Caki2 (cell line): ENCODE results near the gene FBH1. TPM values are rescaled to one million over a fixed set of nuclear protein-coding genes. Genes with fewer than 3 reads are reported as not detected.
"Not testable (repeated sequence)": the region's sequence is repeated elsewhere in the genome, so short reads cannot be mapped to it uniquely, and the experiment has no call there.

Experiments
- DNase-seq: peaks from one replicate; pipeline ENCODE4 v3.0.0-alpha.2; 2015; ENCODE audit warnings: low read depth
- in situ Hi-C: cut with HindIII; loops from 2 replicates; pipeline ENCODE4 v1.10.0; 2016; ENCODE audit warnings: low sequenced_read_pairs, low pct_unique_long_range_greater_than_20kb, mixed read lengths
- total RNA-seq: library from RNA; depleted of rRNA; stranded (reverse); fragments of >200 nt; shearing (Covaris generic); gene quantifications from 2 replicates; pipeline ENCODE4 v1.2.3, GENCODE V29; 2014; ENCODE audit warnings: low replicate concordance

FBH1 gene
- total RNA-seq, 1 experiment from 2014 or later = 85.1 TPM

DNA sequence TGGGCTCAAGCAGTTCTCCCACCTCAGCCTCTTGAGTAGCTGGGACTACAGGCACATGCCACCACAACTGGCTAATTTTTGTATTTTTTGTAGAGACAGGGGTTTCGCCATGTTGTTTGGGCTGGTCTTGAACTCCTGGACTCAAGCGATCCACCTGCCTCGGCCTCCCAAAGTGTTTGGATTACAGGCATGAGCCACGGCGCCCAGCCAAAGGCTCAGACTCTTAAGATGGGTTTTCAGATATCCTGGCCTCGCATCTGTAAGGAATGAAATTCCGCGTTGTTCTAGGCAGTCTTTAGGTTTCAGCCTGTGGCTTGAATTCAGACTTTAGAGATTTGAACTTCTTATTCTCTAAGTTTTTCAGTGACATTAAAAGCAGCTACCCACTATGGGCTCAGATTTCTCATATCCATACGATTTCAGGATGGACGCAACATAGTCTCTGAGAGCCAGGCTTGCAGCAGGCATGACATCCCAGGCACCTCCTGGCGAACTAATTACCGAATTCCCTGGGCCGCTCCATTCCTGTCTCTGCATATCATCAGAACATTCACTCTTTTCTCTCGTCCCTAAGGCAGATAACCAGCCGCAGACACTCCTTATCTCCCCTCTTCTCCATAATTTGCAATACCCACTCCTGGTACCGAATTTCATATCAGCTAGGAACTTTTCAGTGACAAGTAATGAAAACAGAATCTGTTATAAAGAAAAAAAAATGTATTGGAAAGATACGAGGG lies 57.6 kb downstream of the FBH1 start:
- in situ Hi-C loops = no loop called here
- DNase-seq = no peak

DNA sequence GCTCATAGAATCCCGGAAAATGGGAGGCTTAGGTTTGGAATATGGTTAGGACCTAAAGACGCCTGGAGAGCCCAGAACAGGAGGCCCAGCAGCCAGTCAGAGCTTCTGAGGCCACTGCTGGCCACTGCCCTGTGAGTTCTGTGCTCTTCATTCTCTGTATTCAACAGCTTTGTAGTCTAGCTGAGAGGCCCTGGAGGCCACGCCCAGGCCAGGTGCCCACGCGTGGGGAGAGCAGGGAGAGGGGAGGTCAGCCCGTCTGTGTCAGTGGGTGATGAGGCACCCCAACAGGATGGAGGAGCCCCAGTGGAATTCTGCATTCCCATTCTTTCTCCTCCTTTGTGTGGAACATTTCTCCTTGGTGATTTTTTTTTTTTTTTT lies 58.2 kb downstream of the FBH1 start:
- in situ Hi-C loops = no loop called here
- DNase-seq = no peak

DNA sequence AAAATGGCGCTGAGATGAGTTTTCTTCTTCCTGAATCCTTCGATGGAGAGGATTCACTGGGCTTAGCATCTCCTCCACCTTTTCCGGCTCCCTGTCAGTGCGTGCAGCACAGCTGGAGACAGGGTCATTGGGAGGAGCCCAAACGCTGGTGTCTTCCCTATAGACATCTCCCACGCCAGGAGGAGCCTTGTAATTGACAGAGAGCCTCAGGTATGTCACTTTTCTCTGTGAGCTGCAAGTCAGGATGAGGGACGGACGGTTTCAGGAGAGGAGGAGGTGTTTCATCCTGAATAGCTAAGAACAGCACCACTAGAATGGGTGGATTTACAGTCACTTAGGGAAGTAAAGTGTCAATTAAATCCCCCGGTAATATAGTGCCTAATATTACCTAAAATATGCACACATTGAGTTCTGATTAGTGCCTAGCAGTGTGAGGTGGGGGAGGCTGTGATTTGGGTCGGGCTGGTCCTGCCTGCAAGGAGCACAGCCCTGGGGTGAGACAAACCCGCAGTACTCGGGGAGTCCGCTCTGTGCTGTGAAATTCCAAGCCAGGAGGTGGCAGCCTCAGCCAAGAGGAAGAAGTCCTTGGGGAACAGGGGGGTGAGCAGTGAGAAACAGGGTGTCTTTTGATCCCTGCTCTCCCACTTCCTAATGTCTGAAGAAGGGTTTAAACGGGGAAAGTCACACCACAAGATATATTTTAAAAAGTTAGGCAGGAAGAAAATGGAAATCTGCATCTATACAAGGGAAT lies 59.1 kb downstream of the FBH1 start:
- no peak for DNase-seq
- in situ Hi-C loops = no loop called here

DNA sequence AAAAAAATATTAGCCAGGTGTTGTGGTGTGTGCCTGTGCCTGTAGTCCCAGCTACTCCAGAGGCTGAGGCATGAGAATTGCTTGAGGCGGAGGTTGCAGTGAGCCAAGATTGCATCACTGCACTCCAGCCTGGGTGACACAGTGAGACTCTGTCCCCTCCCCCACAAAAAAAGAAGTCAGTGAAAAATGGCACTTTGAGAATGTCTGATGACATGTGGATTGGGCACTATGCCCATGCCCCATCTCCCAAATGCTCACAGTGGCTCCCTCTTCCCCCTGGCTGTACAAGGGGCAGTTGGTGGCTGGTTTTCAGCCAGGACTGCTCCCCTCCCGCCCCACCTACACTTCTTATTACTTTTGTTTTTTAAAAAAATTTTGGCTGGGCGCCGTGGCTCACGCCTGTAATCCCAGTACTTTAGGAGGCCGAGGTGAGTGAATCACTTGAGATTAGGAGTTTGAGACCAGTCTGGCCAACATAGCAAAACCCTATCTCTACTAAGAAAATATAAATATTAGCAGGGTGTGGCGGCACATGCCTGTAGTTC lies 61.2 kb downstream of the FBH1 start:
- in situ Hi-C loops = no loop called here
- peak; percentile 28 for DNase-seq

DNA sequence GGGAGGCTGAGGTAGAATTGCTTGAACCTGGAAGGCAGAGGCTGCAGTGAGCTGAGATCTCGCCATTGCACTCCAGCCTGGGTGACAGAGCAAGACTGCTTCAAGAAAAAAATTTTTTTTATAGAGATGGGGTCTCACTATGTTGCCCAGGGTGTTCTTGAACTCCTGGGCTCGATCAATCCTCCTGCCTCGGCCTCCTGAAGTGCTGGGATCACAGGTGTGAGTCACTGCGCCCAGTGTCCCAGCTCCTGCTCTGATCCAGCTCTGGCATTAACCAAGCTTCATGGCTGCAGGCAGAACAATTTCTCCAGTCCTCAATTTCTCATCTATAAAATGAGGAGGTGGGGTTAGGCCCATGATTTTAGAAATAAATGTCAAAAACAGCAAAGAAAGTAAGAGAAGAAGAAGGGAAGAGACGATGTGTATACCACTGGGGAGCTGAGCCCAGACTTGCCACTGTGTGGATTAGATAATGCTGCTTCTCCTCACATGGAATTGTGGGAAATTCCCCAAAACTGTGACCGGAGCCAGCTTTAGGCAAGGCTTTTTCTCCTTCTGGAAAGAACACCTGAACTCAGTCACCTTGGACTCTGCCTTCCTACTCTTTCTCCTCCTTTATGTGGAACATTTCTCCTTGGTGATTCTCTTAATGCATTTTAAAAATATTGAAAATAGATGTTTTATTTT lies 61.8 kb downstream of the FBH1 start:
- DNase-seq = no peak
- in situ Hi-C loops = no loop called here

DNA sequence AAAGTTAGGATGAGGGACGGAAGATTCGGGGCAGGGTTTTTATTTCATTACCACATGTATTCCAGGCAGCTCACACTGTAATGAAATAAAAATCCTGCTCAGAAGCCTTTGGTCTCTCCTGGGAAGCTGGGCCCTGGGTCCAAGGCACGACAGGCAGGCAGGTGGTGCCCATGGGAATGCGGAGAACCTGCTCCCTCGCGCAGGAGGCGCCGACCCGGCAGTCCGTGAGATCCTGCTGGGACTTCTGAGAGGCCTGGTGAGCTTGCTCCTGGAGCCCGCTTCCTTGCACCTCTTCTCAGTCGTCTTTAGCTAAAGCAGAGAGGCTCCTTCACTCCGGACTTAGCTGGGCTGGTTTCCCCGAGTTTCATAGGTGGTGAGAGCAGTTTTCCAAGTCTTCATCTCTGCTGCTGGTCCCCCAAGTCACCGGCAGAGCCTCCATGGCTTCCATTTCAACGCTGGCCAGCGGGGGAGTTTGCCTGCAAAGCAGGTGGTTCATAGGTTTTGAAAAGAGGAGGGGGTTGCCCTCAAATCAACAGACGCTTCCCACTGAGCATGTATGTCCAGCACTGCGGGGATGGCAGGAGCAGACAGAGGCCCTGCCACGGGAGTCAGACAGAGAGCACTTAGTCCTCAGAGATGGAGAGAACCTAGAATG lies 62.8 kb downstream of the FBH1 start:
- in situ Hi-C loops = no loop called here
- no peak for DNase-seq

DNA sequence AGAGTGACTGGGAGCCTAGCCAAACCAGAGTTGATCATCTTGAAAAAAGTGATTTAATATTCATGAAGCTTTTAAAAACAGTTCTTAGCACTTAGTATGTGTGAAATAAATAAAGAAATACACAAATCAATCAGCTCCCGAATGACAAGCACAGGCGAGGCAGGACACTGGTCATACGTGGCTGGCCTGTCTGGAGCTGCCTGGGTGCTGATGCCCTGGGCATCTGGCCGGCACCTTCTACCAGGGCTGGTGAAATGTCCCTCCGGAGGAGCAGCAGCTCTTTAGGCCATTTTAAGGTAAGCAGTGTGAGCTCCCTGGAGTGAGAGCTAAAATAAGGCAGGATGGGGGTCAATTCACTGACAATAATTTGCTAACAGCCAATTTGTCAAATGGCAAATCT lies 63.6 kb downstream of the FBH1 start:
- in situ Hi-C loops = no loop called here
- DNase-seq = no peak

DNA sequence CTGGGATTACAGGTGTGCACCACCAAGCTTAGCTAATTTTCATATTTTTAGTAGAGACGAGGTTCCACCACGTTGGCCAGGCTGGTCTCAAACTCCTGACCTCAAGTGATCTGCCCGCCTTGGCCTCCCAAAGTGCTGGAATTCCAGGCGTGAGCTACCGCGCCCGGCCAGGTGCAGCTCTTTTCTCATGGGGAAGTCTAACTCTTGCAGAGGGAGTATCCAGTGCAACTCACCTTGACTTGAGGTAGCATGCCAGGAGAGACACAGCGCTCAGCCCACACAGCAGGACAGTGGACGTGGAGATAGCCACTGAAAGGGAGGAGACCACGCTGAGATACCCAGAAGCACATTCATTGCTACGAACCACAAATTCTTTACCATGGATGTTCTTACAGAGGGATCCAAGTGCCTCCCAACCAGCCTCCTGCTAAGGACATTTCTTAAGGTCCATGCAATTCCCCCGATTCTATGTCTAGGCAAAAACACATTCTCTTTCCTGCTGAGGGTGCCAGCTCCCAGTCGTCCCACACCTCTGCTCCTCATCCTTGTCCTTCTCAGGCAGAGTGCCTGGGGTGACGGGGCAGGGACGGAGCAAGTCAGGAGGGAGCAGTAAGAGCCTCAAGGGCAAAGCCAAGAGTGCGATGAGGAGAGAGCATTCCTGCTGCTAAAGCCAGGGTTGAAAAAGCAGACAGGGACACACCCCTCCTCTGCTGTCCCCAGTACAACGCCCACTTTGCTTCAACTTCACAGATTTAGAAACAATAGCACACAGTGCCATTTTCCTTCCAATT lies 66.3 kb downstream of the FBH1 start:
- in situ Hi-C loops = no loop called here
- DNase-seq = no peak

DNA sequence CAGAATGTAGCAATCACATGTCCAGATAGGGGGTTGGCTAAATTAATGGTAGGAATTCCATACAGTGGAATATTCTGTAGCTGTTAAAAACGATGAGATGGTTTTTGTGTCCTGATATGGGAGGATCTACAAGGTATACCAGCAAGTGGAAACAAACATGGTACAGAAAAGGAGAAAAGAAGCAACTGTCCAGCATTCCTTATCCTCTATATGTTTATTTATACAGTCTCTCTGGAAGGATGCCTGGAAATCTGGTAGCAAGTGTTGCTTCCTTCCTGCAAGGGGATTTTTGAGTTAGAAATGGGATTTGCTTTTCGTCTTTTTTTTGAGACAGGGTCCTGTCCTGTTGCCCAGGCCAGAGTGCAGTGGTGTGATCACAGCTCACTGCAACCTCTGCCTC lies 68.0 kb downstream of the FBH1 start:
- in situ Hi-C loops = no loop called here
- DNase-seq = no peak

DNA sequence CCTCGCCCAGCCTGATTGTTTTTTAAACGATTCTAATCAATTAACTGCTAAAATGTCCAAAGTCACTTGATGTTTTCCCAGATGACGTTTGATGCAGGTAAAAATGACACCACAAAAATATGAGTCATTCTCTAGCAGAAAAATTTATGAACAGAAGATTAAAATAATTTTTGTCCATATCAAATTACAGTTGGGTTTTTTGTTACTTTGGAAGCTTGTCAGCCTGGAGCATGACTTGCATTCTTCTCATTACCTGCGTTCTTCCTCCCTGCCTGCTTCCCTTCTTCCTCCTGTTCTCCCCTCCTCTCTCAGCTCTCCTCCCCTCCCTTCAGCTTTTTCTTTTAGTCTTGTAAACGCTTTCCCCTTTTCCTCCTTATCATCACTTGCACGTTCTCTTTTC lies 68.6 kb downstream of the FBH1 start:
- in situ Hi-C loops = no loop called here
- no peak for DNase-seq

DNA sequence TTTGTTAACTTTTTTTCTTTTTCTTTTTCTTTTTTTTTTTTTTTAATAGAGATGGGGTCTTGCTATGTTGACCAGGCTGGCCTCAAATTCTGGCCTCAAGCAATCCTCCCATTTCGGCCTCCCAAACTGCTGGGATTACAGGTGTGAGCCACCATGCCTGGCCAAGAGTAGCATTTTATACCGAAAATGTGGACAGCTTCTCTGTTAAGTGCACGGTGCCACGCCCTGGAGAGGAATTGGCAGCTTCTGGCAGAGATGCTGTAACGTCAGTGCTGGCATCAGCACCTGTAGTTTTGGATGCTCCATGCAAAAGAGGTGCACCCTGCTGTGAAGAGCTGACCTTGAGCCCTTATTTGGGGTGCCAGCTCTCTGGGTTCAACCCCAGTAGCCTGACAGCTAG lies 69.1 kb downstream of the FBH1 start:
- no peak for DNase-seq
- in situ Hi-C loops = no loop called here

DNA sequence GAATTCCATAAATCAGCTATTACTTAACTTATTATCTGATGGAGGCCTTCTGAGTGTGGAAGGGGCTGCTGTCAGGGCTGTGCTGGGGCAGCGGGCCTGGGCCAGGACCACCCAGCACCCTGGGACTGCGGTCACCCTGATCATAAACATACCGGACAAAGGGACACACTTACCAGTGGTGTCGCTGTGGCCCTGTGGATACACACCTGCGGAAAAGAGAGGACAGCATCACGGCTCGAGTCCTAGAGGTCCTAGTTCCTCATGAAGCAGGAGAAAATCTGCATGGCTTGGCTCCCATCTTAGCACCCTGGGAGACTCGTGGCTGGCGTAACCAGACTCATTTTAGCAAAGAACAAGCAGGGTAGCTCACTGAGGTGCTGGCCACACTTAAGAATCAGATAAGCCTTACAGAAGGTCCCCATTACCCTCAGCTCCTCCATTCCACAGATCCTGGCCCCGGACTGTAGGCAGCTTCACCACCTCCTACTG lies 69.6 kb downstream of the FBH1 start:
- no peak for DNase-seq
- in situ Hi-C loops = no loop called here

DNA sequence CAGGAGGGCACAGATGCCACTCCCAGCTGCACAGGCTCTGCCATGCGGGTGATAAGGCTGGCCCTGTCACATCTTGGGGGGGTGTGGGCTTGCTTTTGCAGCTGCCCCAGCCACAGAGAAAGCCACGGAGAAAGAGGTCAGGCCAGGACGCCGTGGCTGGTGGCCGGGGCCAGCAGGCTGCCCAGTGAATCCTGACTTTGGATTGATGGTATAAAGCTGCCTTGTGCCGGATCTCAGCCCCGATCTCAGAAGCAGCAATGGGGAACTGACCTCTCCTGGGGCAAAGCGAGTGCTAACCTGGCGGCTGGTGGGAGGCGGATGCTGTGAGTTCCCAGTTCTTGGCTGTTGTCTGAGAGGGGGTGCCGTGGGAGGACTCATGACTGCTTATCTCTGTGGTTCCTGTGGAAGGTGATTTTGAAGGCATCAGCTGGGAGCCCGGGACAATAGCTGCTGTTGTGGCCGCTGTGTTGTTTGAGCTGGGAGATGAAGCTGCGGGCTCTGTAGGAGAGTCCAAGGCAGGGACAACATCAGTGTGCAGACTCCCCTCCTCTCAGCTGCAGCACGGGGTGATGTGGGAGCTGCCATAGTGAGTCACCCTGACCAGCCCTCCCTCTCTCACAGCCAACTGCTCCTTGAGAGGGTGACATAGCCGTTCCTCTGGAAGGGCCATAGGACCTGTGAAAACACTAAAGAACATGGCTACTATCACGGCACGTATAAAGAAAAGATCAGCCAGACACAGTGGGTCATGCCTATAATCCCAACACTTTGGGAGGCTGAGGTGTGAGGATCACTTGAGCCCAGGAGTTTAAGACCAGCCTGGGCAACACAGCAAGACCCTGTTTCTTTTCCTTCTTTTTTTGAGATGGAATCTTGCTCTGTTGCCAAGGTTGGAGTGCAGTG lies 70.3 kb downstream of the FBH1 start:
- in situ Hi-C loops = no loop called here
- no peak for DNase-seq

DNA sequence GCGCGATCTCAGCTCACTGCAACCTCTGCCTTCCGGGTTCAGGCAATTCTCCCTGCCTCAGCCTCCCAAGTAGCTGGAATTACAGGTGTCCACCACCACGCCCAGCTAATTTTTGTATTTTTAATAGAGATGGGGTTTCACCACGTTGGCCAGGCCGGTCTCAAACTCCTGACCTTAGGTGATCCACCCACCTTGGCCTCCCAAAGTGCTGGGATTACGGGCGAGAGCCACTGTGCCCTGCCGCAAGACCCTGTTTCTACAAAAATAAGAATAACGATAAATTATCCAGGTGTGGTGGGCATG lies 70.9 kb downstream of the FBH1 start:
- DNase-seq, in situ Hi-C loops: not testable (repeated sequence)

DNA sequence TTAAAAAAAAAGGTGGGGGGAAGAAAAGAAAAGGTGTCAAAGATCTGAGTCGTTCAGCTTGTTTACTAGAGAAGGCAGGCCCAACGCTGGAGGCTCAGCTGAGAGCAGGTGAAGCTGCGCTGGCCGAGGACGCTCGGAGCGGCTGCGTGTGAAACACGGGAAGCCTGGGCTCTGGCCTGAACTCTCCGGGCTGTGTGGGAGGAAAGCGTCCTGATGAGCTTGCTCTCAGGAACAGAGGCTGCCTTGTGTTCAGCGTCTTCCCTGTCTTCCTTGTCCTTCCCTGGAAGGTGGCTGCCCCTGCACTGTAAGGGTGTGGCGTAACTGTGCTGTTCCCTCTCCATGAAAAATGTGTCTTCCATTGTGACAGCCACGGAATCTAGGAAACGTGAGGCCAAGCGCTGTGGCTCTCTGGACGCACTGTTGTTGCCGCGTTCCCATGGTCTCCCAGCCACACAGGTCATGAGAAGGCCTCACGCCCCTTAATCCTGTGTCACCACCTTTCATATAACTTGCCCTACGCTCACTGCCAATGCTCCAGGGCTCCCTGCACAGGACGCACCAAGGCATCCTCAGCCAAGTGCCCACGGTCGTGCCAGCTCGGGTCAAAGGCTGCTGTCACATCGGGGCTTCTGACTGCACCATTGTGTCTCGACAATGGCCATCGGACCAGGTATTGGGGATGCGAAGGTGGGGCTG lies 71.5 kb downstream of the FBH1 start:
- in situ Hi-C loops = no loop called here
- no peak for DNase-seq

DNA sequence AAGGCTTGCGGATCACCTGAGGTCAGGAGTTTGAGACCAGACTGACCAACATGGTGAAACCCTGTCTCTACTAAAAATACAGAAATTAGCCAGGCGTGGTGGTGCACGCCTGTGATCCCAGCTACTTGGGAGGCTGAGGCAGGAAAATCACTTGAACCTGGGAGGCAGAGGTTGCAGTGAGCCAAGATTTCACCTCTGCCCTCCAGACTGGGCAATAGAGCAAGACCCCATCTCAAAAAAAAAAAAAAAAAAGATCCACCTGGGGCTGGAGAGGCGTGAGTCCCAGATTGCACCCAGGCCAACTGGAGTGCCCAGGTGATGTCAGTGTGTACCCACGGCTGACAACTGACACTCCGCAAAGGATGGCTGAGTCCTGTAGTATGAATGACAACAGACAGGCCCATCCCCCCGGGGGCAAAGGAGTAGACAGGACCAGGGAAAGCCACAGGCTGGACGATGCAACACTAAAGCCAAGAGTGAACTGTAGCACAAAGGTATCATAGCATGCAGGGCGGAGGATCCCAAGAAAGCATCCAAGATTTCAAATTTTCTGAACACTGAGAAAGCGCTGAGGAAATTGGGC lies 72.4 kb downstream of the FBH1 start:
- in situ Hi-C loops = not testable (repeated sequence)

More for the DNA sequence above, 72.4 kb downstream of the FBH1 start:
- DNase-seq = not testable (repeated sequence)
